NCI-H446 (cell line): ENCODE measurements around the gene ITPRIPL2.

Source experiments
- DNase-seq, 2 experiments: peaks; one replicate each; lab custom pipeline; 2025; lab: John Stamatoyannopoulos, UW

The ITPRIPL2 gene

DNA sequence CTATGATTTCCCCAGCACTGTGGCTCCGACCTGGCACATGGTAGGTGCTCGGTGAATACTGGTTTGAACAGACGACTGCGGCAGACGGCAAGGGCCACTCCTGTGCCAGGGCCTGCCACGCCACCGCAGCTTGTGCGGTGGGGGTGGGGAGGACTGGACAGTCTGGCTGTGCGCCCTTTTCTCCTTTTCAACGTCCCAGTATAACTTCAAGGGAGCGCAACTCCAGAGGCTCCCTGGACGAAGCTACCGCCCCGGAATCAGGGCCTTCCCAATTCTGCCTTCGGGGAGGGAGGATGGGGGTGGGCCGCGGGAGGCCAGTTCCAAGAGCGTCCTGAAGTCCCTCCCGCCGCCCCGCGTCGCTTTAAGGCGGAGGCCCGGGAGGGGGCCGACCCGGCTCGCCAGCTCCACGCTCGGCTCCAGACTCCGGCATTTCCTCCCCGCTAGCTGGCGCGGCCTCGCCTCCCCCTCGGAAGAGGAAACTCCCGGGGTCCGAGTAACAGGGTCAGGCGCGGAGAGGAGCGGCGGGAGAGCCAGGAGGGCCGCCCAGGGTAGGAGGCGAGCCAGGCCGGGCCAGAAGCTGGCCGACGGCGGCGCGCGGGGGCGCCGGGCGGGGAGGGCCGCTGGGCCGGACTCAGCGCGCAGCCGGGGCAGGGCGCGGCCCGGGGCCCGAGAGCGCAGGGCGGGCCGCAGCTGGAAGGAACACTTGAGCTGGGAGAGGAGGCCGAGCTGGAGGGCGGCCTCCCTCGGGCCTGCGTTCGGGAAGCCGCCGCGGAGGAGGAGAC, at the start of gene ITPRIPL2:
ITPRIPL2 (plus strand) TSS at position 388 of the 782 bp plus-strand sequence. CDS start 498 bp downstream, outside the sequence.
- DNase-seq = no peak

DNA sequence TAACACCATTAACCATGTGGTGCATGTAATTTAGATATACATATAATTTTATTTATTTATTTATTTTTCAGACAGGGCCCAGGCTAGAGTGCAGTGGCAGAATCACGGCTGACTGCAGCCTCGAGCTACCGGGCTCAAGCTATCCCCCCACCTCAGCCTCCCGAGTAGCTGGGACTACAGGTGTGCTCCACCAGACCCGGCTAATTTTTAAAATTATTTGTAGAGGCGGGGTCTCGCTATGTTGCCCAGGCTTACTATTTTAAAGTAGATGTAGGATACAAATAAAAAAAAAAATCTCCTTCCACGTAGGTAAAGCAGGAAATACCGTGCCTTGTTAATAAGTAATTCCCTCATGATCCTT, 46.8 kb upstream of the ITPRIPL2 start:
- no peak for DNase-seq

DNA sequence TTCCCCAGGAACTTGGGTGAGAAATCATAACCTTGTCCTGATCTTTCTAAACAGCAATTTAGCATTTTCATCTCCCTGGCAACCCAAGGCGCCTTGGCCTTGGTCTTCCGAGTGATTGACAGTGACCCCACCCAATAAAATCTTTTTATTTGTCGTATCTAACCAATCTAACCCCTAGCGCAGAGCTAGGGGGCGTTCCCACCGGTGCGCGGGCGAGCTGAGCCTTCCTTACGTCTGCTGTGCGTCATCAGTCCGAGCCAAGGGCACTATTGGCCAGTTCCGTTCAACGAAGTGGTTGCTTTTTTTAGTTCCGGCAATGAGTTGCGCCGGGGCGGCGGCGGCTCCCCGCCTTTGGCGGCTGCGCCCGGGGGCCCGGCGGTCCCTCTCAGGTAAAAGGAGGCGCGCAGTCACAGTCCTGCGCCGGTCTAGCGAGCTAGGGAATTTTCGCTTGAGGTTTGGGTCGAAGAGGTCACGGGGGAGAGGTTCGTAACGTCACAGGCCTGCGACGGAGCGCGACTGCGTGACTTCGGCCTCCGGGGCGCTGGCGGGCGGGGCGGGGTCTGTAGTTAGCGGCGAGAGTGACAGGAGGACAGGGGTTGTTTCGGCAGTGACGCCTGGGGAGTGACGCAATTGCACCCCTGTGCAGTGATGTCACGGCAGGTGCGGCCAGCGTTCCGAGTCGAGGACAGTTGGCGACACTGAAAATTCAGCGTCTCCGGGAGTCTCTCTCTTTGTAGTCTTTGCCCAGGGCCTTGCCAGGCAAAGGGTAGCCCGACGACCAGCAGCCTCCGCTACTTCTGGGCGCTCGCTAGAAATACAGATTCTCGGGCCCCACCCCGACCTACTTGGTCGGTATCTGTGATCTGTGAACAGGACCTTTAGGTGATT, 46.2 kb upstream of the ITPRIPL2 start, which contains the start of gene COQ7:
COQ7 (plus strand) TSS at position 266 of the 888 bp plus-strand sequence; CDS start at position 317, 51 bp downstream.
- peak; percentile 95 to 99 for DNase-seq

DNA sequence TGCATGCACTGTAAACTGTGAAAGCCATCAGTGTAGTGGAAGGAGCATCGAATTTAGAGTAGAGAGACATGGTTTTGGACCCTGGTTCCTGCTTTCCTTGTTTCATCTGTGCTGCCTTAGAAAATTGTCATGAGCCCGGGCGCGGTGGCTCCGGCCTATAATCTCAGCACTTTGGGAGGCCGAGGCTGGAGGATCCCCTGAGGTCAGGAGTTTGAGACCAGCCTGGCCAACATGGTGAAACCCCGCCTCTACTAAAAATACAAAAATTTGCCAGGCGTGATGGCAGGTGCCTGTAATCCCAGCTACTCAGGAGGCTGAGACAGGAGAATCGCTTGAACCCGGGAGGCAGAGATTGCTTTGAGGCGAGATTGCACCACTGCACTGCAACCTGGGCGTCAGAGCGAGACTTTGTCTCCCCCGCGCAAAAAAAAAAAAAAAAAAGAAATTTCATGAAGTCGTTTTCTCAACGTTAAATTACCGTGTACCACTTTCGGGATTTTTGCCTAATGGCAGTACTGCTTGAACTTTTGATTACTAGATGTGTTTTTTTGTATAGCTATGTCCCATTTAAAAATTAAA, 45.4 kb upstream of the ITPRIPL2 start:
- no peak for DNase-seq

DNA sequence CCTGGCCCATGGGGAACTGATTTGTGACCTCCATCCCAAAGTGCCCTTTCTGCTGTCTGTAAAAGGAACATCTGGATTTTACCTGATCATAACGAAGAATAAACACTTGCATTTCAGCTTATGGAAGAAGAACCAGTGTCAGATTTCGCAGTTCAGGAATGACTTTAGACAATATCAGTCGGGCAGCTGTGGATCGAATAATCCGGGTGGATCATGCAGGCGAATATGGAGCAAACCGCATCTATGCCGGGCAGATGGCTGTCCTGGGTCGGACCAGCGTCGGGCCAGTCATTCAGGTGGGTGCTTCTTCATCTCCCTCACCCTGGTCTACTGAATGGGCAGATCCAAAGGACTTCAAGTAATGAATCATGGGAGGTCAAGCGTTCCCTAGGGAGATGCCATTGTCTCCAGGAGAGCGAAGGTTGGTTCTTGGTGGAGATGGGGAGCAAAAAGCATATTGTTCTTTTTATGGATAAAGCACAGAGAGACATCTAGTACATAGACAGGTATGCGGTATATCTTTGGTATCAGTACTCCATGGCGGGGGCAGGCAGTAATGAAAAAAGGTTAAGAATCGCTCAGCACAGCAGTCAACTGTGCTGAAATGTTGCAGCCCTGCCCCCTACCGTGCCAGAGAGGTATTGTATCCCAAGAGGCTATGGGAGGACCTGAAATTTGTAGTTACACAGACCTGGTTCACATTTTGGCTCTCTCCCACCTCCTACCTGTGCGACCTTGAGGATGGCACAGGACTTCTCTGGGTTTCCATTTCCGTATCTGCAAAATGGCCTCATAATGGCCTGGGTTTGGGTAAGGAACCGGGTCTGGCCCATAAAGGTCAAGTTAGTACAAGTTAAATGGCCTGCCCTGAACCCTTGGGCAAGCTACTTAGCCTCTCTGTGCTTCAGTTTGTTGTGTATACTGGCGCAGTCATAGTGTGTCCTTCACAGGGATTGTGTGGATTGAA, 41.7 kb upstream of the ITPRIPL2 start:
- peak in 1 of 2 experiments; percentile 31 for DNase-seq

DNA sequence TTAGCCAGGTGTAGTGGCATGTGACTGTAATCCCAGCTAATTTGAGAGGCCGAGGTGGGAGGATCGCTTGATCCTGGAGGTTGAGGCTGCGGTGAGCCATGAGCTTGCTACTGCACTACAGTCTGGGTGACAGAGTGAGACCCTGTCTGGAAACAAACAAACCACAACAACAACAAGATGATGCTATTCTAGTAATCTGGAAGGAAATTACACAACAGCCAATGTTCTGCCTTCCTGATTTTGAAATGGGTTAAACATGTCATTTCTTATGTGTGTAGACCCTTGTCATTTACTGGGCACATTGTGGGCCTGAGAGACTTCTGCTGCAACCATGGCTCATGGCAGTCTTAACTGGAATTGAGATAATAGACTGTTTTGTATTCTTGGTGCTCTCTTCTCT, 40.4 kb upstream of the ITPRIPL2 start:
- DNase-seq = no peak

DNA sequence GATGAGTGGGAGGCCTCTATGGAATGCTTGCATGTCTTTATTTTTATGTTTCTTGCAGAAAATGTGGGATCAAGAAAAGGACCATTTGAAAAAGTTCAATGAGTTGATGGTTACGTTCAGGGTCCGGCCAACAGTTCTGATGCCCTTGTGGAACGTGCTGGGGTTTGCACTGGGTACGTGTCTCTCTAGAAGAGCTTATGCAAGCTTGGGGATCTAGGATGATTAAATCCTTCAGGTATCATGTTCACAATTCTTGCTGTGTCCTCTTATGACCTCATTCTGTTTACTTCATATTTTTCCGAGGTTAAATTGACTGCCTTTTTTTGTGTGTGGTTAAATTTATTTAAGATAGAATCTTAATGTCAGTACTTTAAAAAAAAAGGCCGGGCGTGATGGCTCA, 39.9 kb upstream of the ITPRIPL2 start:
- no peak for DNase-seq

DNA sequence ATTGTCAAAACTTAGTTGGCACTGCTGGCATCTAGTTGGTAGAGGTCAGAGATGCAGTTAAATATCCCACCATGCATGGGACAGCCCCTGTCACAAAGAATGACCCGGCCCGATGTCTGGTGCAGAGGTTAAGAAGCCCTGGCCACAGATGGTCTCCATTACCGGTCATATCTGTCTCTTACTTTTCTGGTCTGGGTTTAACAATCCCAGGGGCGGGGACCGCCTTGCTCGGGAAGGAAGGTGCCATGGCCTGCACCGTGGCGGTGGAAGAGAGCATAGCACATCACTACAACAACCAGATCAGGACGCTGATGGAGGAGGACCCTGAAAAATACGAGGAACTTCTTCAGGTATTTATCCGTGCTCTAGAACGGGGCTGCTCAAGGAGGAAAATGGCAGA, 38.3 kb upstream of the ITPRIPL2 start:
- no peak for DNase-seq

DNA sequence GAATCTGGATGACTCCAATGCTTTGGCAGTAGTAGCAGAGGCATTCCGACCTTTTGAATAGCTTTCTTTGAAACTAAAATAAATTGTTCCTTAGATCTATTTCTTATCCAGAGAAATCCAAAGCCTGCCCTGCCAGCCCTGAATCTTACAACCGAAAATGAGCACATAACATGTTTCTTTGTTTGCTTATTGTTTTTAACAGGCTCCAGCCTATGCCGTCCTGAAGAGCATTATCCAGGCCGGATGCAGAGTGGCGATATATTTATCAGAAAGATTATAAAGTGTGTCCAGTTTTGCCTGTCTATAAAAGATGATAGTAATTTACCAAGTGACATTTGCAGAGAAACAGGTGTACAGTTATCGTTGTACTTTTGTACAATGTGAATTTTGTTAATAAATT, 35.9 kb upstream of the ITPRIPL2 start:
- no peak for DNase-seq

DNA sequence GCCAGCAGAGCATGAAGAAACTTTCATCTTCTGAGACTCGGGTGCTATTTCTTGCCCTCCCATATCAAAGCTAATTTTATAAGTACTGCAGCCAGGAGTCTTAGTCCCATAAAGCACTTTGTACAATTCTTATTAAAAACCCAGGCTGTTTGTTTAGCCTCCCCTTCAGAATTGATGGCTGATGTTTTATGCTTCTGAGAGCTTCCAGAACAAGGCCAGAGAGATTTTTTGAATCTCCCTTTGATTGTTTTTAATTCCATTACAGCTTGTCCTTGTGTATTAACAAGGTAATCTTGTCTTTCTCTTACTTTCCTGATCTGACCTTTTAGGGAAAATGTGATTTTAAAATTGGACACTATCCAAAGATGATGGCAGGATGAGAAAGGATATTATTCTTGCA, 30.1 kb upstream of the ITPRIPL2 start:
- no peak for DNase-seq

DNA sequence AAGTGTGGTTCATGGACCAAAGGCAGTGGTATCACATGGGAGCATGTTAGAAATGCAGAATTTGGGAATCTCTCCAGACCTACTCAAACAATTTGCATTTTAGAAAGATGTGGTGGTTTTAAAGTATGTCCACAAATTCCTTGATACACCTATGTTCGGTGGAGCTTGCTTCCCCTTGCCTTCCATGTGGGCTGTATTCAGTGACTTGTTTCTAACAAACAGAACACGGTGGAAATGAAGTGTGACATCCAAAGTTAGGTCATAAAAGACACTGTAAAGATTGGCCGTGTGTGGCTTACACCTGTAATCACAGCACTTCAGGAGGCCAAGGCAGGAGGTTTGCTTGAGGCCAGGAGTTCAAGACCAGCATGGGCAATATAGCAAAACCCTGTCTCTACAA, 29.6 kb upstream of the ITPRIPL2 start:
- no peak for DNase-seq

DNA sequence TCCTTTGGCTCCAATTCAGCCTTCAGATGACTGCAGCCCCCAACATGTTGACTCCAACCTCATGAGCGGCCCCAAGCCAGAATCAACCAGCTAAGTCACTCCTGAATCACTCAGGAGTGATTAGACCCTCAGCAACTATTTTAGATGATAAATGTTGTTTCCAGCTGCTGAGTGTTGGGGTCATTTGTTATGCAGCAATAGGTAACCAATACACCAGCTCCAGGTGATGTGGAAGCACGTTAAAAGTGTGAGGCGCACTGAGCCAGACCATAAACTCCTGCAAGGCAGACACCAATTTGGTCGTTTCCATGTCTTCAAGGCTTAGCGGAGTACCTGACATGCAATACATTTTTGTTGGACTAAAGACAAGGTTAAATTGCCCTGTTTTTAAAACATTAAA, 28.9 kb upstream of the ITPRIPL2 start:
- DNase-seq = no peak

DNA sequence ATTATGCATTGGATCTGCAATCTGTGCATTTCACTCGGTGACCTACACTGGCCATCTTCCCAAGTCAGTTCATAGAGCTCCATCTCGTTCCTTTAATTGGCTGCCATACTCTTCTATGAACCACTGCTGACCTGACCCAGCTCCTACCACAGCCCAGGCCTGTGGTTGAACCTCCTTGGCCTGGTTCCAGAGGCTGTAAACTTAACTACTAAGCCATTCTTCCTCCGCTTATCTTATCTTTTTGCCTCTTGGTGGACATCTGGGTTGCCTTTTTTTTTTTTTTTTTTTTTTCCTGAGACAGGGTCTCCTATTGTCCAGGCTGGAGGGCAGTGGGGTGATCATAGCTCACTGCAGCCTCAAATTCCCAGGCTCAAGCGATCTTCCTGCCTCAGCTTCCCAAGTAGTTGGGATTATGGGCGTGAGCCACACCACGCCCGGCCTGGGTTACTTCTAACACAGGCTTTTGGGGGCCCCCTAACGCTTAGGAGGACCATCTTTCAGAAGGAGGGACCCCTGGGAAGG, 28.0 kb upstream of the ITPRIPL2 start:
- no peak for DNase-seq

DNA sequence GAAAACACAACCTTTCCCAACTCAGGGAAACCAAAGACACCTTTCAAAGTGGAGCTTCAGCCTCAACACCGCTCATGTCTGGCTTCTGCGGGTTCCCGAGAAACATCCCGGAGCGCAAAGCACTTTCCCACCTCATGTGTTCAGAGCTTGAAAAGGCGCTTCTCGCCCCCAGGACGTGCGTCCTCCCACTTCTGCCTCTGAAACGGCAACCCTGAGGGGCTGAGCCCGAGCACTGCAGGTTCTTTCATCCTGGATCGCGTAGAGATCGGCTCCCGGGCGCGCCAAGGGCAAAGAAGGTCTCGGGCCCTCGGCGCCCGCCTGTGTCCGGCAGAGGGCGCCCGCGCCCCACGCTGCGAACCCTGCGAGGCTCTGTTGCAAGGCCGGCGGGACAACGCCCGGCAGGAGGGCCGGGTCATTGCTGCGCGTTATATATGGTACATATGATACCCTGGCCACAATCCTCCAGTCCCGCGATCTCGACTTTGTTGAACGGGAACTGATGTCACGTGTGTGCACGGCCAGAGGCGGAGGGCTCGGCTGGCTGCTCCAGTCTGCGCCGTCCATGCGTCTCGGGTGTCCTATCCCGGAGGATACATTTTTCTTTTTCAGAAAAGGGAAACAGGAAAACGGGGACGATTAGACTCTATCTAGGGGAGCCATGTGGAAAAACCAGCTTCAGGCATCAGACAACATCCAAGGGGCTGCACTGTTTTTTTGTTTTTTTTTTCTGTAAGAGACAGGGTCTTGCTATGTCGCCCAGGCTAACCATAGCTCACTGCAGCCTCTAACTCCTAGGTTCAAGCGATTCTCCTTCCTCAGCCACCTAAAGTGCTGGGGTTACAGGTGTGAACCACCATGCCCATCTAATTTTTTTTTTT, 27.2 kb upstream of the ITPRIPL2 start:
- peak; percentile 25 to 76 for DNase-seq

DNA sequence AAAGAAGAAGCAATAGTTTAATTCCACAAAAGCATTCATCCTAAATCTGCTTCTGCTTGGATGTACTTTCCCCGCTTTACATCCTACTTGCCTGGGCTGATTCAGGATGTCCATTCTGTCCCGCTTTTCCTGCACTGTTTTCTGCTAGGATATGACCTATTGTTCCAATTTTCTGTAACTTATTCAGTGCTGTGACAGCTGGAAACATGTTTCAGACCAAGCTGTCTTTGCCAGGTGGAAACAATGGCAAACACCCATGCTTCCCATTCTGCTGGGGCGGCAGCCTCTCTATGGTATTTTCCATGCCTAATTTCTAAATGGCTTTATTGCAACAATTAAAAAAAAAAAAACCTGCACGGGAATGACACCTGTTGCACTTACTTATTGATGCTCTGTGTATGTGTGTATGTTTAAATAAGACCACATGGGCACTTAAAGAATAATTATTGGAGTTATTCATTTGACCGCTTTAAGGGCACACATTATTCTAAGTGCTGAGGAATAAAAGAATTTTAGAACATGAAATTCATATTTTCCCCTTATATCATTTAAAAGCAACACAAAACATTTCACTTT, 25.3 kb upstream of the ITPRIPL2 start:
- DNase-seq = no peak

DNA sequence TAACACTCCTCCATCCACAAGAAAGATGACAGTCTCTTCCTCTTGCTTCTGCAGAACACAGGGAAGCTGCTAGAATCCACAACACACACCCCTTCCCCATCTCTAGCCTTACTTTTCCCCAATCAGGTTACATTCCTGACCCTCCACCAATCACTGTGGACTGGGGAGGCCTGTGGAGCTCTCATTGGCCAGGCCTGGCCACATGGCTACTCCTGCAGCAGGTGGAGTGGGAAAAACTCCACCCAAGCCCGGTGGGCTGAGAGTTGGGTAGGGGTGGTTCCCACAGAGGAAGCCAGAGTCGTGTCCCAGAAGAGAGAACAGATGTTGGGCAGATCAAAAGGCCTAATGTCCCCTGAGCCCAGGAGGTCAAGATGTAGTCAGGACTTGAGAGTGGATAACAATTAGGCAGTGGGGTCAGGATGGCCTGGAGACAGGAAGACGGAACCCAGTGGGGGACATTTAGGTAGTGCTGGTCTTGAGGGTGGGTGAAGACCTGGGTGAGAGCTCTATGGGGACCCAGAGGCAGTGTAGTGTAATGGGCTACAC, 24.3 kb upstream of the ITPRIPL2 start:
- no peak for DNase-seq

DNA sequence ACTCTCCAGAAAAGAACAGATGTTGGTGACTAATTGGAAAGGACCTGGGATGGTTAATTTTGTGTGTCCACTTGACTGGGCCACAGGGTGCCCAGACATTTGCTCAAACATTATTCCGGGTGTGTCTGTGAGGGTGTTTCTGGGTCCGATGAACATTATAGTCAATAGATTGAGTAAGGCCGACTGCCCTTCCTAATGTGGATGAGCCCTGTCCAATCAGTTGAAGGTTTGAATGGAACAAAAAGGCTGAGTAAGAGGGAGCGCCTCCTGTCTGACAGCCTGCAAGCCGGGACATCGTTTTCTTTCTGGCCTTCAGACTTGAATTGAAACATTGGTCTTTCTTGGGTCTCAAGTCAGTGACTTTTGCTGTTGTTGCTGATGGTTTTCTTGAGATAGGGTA, 22.8 kb upstream of the ITPRIPL2 start:
- no peak for DNase-seq

DNA sequence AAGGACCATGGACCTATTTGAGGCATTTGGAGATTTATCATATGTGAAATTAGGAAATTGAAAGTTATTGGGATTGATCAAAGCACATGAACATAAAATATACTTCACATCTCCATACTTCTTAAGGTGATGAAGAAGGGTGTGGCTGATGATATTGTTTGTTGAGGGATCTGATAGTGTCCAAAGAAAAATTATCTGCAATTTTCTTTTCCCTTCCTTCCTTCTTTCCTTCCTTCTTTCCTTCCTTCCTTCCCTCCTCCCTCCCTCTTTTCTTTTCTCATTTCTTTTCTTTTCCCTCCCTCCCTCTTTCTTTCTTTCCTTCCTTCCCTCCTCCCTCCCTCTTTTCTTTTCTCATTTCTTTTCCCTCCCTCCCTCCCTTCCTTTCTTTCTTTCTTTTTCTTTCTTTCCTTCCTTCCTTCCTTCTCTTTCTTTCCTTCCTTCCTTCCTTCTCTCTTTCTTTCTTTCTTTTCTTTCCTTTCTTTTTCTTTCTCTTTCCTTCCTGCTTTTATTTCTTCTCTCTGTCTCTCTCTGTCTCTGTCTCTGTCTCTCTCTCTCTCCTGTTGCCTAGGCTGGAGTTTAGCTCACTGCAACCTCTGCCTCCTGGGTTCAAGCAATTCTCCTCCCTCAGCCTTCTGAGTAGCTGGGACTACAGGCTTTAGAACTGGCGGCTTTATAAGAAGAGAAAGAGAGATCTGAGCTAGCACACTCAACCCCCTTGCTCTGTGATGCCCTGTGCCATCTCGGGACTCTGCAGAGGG, 20.9 kb upstream of the ITPRIPL2 start:
- no peak for DNase-seq
